ENCODE data around the gene NEK1. TPM values are rescaled to one million over a fixed set of nuclear protein-coding genes. Genes with fewer than 3 reads are reported as not detected.

Gene NEK1
- total and polyA plus RNA-seq, 2 of the 8 experiments (the other 6 are each of a cell fraction or from before 2014, with no cell fraction given) = 3.9 to 11.7 TPM

DNA sequence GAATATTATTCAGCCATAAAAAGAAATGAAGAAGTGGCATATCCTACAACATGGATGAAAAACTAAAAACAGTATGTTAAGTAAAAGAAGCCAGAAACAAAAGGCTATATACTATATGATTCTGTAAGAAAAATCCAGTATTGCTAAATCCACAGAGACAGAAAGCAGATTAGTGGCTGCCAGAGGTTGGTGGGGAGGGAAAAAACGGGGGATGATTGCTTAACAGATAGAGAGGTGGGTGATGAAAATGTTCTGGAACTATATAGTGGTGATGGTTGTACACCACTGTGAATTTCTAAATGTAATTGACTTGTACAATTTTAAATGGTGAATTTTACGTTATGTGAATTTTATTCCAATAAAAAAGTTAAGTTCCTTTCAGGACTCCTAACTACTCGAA is 184.0 kb downstream of the NEK1 start (continued):
- TF ChIP-seq CHD7 (IDR thresholded peaks at IDR 0.05; ENCODE audit: insufficient replicate concordance, low read length) = no peak
- no peak for TF ChIP-seq GABPA (IDR thresholded peaks at IDR 0.05; ENCODE audit: borderline replicate concordance, insufficient read depth, low read length)
- no peak for TF ChIP-seq SIRT6 (IDR thresholded peaks at IDR 0.05; ENCODE audit: low read length)
